Sigmoid colon (tissue), 4 donors: ENCODE results near the gene ZNF506.
"Not testable (repeated sequence)": the region's sequence is repeated elsewhere in the genome, so short reads cannot be mapped to it uniquely, and the experiment has no call there.

Experiments used
- CTCF ChIP-seq, 4 experiments: fragments of 450-650 bp in 3 of 4; fragments of 200-600 bp in 1 of 4; IDR thresholded peaks; one replicate each; pipeline ENCODE4 v1.5.1; 2016 to 2019; ENCODE audit warnings: antibody characterized with exemption in 4 of 4, mild to moderate bottlenecking in 3 of 4, moderate library complexity in 2 of 4
- EP300 ChIP-seq, 4 donors: sonication (generic); formaldehyde crosslinking; IDR thresholded peaks; one replicate each; pipeline ENCODE4 v1.6.1; 2017; ENCODE audit warnings: antibody characterized with exemption in 4 of 4
- POLR2A ChIP-seq, 2 donors: fragments of 450-650 bp; IDR thresholded peaks; one replicate each; pipeline ENCODE4 v1.6.1; 2016; ENCODE audit warnings: antibody characterized with exemption in 2 of 2, mild to moderate bottlenecking in 2 of 2, moderate library complexity in 2 of 2

- not testable (repeated sequence) for TF ChIP-seq CTCF, POLR2A, EP300 (IDR thresholded peaks at IDR 0.05)
Observed at GRCh38 chr19:19811999-19812398, 9.6 kb downstream of the ZNF506 start.
